HG02763 (cell line): Measurements from ENCODE around the gene SEMG2.

Experiments used
- ATAC-seq: cut with Tn5 transposase; IDR thresholded peaks from one replicate; pipeline ENCODE4 v1.9.1; 2021; ENCODE audit warnings: mild to moderate bottlenecking, moderate library complexity; ENCODE audit not compliant: unreplicated experiment

SEMG2 gene

DNA sequence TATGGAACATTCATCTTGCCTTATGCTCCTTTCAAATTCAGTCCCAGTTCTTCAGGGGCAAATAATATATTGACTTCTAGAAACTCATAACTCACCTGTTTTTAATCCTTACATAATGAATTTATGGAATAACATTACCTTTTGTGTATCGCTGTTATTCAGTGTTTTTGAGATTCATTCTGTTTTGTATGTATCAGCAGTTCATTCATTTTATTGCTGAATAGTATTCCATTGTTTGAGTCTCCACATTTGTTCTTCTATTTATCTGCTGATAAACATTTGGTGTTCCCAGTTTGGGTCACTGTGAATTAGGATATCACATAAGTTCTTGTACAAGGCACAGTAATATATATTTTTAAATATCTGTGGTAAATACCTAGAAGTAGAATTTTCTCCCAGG, 5.1 kb downstream of the SEMG2 start:
- no peak for ATAC-seq

GRCh38 chr20:45229264-45230056, 8.3 kb downstream of the SEMG2 start:
- ATAC-seq = no peak

GRCh38 chr20:45230631-45231030, 9.5 kb downstream of the SEMG2 start:
- ATAC-seq = no peak

DNA sequence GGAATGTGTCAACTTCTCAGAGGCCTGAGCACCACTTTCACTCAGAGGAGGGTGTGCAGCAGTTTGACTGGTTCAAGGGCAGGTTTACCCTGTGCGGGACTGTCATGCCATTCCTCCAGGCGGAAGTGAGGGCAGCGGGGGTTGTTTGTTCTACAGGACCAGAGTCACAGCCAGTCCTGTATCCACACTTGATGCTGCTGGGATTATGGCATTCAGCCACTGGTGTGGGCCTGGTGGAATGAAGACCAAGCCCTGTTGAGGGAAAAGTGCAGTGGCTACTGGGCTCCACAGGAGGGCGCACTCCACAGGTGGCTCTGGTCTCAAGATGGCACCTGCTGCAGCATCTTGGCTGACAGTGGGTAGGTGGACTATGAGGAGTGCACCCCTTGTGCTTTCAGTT, 14.8 kb downstream of the SEMG2 start:
- ATAC-seq = no peak

DNA sequence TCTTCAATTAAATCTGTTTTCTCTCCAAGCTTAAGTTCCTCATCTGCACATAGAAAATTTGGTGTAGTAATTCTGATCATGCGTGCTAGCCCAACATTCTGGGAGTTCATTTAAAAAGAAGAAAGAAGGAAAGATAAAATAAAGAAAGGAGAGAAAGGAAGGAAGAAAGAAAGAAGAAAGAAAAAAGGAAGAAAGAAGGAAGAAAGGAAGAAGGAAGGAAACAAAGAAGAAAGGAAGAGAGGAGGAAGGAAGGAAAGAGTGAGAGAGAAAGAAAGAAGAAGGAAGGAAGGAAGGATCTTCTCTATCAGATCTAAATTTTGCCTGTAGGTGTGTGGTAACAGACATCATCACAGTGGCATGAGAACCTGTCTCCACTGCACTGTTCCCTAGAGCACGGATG, 17.0 kb downstream of the SEMG2 start:
- ATAC-seq = no peak

DNA sequence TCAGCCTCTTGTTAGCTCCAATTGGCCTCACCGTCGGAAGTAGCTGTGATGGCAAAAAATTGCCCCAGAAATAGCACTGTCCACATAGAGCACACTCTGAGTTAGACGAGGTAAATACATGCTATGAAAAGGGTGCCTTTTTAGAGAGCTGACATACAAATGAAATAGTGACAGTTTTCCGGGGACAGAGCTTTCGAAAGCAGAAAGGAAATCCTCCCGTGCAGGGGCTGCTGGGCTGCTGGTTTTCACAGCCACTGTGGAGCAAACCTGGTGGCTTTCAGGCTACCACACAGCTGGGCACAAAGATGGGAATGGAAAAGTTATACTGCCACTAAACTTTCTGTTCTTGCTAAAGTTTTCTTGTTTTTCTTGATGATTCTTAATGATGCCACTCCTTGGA, 24.9 kb downstream of the SEMG2 start:
- no peak for ATAC-seq

DNA sequence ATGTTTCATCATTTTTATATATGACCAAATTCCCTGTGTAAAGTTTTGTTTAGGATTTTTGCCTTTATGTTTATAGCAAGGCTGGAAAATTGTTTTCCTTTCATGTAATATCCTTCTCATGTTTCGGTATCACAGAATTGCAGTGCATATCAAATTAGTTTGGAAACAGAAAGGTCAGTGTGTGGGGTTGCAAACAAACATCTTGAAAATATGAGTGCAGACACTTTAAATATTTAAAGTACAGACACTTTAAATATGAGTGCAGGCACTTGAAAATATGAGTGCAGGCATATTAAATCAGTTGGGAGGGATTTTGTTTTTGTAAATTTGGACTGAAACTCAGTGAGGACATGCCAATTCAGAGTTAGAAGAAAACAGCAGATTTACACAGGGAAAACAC, 26.7 kb downstream of the SEMG2 start:
- ATAC-seq = no peak

DNA sequence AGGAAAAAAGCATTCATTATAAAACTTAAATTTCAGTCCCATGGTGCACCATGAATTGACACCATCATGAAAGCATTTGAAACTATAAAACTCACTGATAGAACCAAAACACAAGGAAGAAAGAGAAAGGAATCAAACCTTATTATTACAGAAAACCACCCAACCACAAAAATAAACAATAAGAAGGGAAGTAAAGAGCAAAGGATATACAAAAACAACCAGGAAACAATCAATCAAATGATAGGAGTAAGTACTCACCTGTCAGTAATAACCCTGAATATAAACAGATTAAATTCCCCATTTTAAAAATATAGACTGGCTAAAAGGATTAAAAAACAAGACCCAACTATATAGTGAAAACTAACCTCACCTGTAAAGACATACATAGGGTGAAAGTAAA, 27.4 kb downstream of the SEMG2 start:
- no peak for ATAC-seq

GRCh38 chr20:45251884-45252560, 30.8 kb downstream of the SEMG2 start:
- ATAC-seq = no peak

- no peak for ATAC-seq
Measured at GRCh38 chr20:45253261-45253660, 32.1 kb downstream of the SEMG2 start.

DNA sequence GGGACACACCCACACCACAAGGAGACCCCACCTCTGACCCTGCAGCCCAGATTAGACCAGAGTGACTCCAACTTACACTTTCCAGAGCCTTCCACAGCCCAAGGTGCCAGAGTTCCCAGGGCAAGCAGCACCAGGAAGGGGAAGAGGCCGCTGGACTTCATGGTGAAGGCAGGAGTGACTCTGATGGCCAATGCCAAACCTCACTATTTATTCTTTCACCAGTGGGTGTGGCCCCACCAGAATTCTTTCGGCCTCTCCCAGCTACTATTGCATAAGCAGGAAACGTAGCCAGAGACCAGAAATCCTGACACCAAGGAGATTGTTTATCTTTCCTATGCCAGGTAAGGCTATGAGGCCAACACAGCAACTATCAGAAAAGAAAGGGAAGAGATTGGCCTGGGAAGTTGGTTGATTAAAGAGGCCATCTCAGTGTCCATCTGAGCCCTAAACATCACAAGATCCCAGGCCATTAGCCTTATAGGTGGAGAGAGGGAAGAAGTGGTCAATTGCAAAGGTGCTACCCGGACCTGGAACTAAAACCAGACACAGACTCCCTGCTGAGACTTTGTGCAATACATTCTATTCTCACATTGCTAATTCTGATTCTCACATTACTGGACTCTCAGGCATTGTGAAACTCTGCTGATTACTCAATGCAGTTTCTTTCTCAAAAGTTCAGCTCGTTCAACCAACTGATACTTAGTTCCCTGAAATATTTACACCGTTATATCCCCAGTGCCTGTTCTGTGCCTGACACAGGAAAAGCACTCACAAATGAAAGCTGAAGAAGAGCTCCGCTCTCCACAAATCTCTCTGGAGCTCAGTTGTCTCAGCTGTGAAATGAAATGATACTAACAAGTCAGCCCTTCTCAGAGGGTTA, 33.5 kb downstream of the SEMG2 start, which contains the start of gene SLPI:
TSS of gene SLPI (minus strand) at position 182 of the 880 bp plus-strand sequence. CDS start at position 161, 21 bp downstream.
- ATAC-seq = no peak

DNA sequence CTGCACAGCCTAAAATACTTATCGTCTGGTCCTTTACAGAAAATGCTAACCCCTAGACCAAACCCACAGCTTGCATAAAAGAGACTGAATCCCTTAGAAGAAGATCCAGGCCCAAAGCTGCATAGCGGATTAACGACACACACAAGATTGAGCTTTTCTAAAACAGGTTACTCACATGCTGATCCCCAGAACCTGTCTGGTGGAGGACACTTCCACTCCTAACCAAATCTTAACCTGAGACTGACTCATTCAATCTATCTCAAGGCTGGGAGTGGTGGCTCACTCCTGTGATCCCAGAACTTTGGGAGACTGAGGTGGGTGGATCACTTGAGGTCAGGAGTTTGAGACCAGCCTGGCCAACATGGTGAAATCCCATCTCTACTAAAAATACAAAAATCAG, 36.0 kb downstream of the SEMG2 start:
- ATAC-seq = no peak

DNA sequence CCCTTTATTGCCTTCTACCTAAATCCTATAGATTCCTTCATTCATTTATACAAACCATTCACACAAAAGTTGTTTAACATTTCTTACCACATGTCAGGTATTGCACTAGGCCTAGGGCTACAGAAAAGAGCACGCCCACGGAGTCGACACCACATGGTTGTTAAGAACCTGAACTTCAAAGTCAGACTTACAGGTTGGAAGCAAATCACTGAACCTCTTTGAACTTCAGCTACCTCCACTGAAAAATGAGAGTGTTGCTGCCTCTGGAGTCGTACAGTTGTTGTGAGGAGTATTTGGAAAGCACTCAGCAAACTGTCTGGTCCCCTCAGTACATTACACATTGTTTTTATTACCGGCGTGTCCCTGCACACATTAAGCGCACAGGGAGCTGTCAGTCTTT, 36.5 kb downstream of the SEMG2 start:
- no peak for ATAC-seq

DNA sequence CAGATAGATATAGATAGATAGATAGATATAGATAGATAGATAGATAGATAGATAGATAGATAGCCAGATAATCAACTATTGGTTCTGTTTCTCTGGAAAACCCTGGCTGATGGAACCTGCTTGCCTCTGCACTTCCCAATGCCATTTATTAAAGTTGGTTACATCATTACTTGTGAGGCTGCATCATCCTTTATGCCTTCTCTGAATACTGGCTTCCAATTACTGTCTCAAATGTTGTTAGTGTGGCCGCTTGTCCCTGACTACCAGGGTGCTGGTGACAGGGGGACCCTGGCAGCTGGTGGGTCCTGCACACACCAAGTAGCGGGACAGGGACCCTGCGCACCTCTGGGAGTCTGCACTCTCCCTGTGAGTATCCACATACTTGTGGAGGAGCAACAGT, 37.1 kb downstream of the SEMG2 start:
- no peak for ATAC-seq

GRCh38 chr20:45258664-45259063, 37.5 kb downstream of the SEMG2 start:
- ATAC-seq = no peak

- no peak for ATAC-seq
Measured at GRCh38 chr20:45263556-45264266, 42.5 kb downstream of the SEMG2 start.

DNA sequence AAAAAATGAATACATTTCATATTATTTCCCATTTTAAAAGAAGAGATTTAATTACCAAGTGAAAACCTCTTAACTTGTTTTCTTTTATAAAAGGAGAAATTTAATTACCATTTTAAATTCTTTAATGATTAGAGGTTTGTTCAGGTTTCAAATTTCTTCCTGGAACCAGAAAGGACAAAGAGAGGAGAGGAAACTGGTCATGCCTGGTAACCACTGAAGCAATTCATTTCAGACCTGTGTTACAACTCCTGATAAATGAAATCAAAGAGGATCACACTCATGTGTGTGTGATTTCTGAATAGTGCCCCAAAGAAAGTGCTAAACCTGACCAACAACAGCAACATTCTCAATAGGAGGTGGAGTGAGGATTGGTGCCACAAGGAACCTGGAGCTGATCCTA, 45.8 kb downstream of the SEMG2 start:
- ATAC-seq = no peak

GRCh38 chr20:45268531-45268930, 47.4 kb downstream of the SEMG2 start:
- ATAC-seq = no peak

DNA sequence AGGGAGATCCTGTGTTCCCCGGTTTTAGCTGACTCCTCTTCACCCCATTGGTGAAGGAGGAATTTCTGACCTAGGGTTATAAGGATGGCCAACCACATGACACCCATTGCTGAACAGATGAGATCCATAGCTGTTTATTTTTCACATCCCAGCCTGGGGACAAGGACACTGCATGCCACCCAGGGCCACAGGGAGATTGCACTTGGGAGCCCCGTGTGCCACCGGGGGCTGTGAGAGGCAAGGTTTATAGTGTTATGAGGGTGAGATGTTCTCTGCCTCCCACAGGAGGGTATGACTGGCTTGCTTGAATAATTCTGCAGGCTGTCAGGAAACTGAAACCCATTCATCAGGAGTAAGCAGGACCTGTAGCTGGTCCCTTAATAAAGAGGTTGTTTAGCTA, 47.9 kb downstream of the SEMG2 start:
- no peak for ATAC-seq

DNA sequence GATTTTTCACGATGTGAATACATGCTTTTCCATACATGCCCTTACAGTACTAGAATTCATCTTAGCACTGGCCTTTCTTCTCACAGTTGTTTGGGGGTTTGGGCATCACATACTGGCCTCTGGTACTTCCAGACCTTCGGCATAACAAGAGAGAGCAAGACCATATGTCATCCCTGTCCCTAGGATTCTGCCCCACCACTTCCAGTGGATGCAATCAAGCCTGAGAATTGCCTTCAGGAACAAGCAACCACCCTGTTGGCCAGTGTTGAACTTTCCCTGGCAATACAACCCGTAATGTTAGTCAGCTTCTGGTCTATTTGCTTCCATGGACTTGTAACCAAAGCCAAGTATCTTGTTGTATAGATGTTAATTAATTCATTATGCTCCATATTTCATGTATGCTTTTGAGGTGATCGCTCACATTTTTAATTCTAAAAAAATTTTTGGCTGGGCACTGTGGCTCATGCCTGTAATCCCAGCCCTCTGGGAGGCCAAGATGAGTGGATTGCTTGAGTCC, 48.6 kb downstream of the SEMG2 start:
- ATAC-seq = no peak
